H1 (cell line): ENCODE measurements around the gene SPACA7.

Experiments
- ATF3 ChIP-seq: IDR thresholded peaks from 2 replicates; pipeline ENCODE4 v1.6.1; 2011; ENCODE audit warnings: low read depth, mild to moderate bottlenecking, low read length; ENCODE audit not compliant: insufficient read depth
- CREB1 ChIP-seq: IDR thresholded peaks from 2 replicates; pipeline ENCODE4 v1.6.1; 2012; ENCODE audit warnings: inconsistent platforms
- CTCF ChIP-seq, 3 experiments: IDR thresholded peaks; 1 replicate in 2 of 3; 2 replicates in 1 of 3; pipeline versions ENCODE4 v1.5.1 to v1.6.1; 2011; ENCODE audit warnings: low read length in 3 of 3, mild to moderate bottlenecking in 3 of 3, inconsistent platforms in 2 of 3, low read depth in 1 of 3, moderate library complexity in 1 of 3; ENCODE audit not compliant: insufficient read depth in 1 of 3; ENCODE audit errors: control extremely low read depth in 1 of 3
- EZH2 ChIP-seq: fragments of 200-600 bp; sonication (generic); IDR thresholded peaks from 2 replicates; pipeline ENCODE4 v1.7.1; 2012; ENCODE audit warnings: low read depth, mild to moderate bottlenecking, moderate library complexity, low read length, inconsistent platforms; ENCODE audit not compliant: severe bottlenecking
- HDAC2 ChIP-seq, 2 experiments: fragments of 300-600 bp in 1 of 2; sonication (generic) in 1 of 2; IDR thresholded peaks; 2 replicates each; pipeline ENCODE4 v1.6.1; 2011 to 2012; ENCODE audit warnings: low read depth in 2 of 2, low read length in 2 of 2, mild to moderate bottlenecking in 2 of 2, moderate library complexity in 2 of 2, borderline replicate concordance in 1 of 2, inconsistent platforms in 1 of 2
- HDAC6 ChIP-seq: IDR thresholded peaks from one replicate; pipeline ENCODE4 v1.7.1; 2012; ENCODE audit warnings: low read depth, mild to moderate bottlenecking, inconsistent platforms, low read length, moderate library complexity
- POLR2A ChIP-seq, 2 experiments: IDR thresholded peaks; 1 replicate in 1 of 2; 2 replicates in 1 of 2; pipeline ENCODE4 v1.6.1; 2011; ENCODE audit warnings: low read depth in 2 of 2, low read length in 2 of 2, mild to moderate bottlenecking in 2 of 2; ENCODE audit errors: control extremely low read depth in 1 of 2
- POLR2AphosphoS5 ChIP-seq: IDR thresholded peaks from 2 replicates; pipeline ENCODE4 v1.6.1; 2011; ENCODE audit warnings: low read depth, low read length
- RAD21 ChIP-seq, 2 experiments: IDR thresholded peaks in 1 of 2; conservative IDR thresholded peaks in 1 of 2; 2 replicates each; pipeline ENCODE4 v1.6.1; 2011; ENCODE audit warnings: low read depth in 2 of 2, low read length in 2 of 2, improper control_type of control experiment in 1 of 2, inconsistent platforms in 1 of 2, mild to moderate bottlenecking in 1 of 2, moderate library complexity in 1 of 2
- TAF7 ChIP-seq: optimal IDR thresholded peaks from 2 replicates; pipeline ENCODE3; 2011; ENCODE audit warnings: low read depth, mild to moderate bottlenecking, inconsistent platforms, low read length, moderate library complexity, borderline replicate concordance

GRCh38 chr13:112454648-112455334, 78.6 kb downstream of the SPACA7 start:
- TF ChIP-seq POLR2AphosphoS5 (no peak), ATF3 (no peak), HDAC2 (IDR thresholded peaks at IDR 0.05; ENCODE audit: borderline replicate concordance in 1 of 2, low read depth in 2 of 2, low read length in 2 of 2) (no peak), CTCF (IDR thresholded peaks at IDR 0.05; ENCODE audit: control extremely low read depth in 1 of 3, insufficient read depth in 1 of 3, low read depth in 1 of 3, low read length in 3 of 3) (no peak), RAD21 (IDR thresholded peaks at IDR 0.05 in 1 of 2, conservative IDR thresholded peaks at IDR 0.05 in 1 of 2; ENCODE audit: low read depth in 2 of 2, low read length in 2 of 2) (no peak), EZH2 (no peak), TAF7 (no peak), HDAC6 (no peak), POLR2A (IDR thresholded peaks at IDR 0.05; ENCODE audit: control extremely low read depth in 1 of 2, low read depth in 2 of 2, low read length in 2 of 2) (no peak), CREB1 (no peak)
